ENCODE results near the gene TOP1. TPM values are rescaled to one million over a fixed set of nuclear protein-coding genes. Genes with fewer than 3 reads are reported as not detected.
A peak's percentile ranks its signal among the peaks of the same experiment; 100 is the strongest.

TOP1 gene
- polyA plus RNA-seq, 1 of the 3 experiments (the other 2 are of a cell fraction): 11.9 TPM

DNA sequence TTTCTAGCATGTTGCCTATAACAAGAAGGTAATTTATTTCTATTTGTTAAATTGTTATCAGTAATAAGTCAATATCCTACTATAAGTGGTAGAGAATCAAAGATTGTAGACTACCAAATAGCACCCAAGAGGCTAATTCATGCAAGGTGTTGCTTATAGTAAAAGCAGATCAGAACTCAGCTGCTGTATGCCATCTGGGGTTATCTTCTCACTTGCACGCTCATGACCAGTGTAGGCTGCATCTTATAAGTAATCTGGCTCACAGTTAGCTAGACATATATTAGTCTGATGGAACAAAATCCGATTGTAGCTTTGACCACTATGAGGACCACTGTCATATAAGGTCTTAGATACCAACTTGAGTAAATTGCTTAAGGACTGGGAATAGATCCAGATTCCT, 17.0 kb downstream of the TOP1 start (continued):
- TF ChIP-seq, protein P1, sequence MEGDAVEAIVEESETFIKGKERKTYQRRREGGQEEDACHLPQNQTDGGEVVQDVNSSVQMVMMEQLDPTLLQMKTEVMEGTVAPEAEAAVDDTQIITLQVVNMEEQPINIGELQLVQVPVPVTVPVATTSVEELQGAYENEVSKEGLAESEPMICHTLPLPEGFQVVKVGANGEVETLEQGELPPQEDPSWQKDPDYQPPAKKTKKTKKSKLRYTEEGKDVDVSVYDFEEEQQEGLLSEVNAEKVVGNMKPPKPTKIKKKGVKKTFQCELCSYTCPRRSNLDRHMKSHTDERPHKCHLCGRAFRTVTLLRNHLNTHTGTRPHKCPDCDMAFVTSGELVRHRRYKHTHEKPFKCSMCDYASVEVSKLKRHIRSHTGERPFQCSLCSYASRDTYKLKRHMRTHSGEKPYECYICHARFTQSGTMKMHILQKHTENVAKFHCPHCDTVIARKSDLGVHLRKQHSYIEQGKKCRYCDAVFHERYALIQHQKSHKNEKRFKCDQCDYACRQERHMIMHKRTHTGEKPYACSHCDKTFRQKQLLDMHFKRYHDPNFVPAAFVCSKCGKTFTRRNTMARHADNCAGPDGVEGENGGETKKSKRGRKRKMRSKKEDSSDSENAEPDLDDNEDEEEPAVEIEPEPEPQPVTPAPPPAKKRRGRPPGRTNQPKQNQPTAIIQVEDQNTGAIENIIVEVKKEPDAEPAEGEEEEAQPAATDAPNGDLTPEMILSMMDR (IDR thresholded peaks at IDR 0.05): no peak

DNA sequence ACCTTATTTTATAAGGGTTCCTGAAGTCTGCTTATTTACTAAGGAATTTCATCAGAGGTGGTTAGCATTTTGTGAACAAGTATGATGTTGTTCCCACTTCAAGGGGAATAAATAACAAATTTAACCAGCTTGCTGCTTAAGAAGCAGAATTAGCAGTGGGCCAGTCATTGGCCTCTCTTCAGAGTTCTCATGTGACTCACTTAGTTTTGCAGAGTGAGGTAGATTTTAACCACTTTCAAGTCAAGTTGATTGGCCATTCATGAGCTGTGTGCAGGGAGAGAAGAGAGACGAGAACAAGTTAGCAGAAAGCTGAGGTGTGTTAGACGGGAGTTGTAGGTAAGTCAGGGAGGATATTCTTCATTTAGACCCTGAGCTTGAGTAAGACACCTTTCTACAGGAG, 18.1 kb downstream of the TOP1 start:
- DNase-seq: no peak
- peaks cover 0 to 2% of the 10 kb centered on the region in 2 experiments for H3K36me3 ChIP-seq (replicated peaks in 1 of 2; ENCODE audit: control insufficient read depth in 1 of 2, insufficient read depth in 2 of 2, low read length in 1 of 2)
- H3K27ac ChIP-seq (ENCODE audit: low read depth in 2 of 2, low read length in 1 of 2): peak overlapping the region in 1 of 2 experiments; percentile 38; a peak in 1 of 4 replicates
- POLR2A ChIA-PET: interaction anchor here (1.1 kb wide), 1 partner anchor 16 kb away, joined by 4 read pairs; no protein-coding TSS in a partner anchor
- peaks cover 19 to 52% of the 10 kb centered on the region in 2 experiments; a peak in 3 of 4 replicates for H3K4me1 ChIP-seq (ENCODE audit: control insufficient read depth in 1 of 2, insufficient read depth in 2 of 2, low read depth in 1 of 2, low read length in 1 of 2)
- no peak overlapping the region for H3K4me2 ChIP-seq
- H3K79me2 ChIP-seq (ENCODE audit: insufficient read depth): peaks cover 99% of the 10 kb centered on the region
- no peaks in the 10 kb centered on the region for H3K27me3 ChIP-seq (ENCODE audit: insufficient read depth)
- peaks cover 97% of the 10 kb centered on the region for H4K20me1 ChIP-seq (ENCODE audit: insufficient read depth)
- H3F3A ChIP-seq (replicated peaks; ENCODE audit: insufficient read depth): peaks cover 11% of the 10 kb centered on the region
- H3K9me2 ChIP-seq: no peaks in the 10 kb centered on the region
- CTCF ChIA-PET: interaction anchor here (1.0 to 1.8 kb wide), 3 partner anchors 9 to 84 kb away, joined by 3 to 7 read pairs (median 4); no protein-coding TSS in a partner anchor
- no peak overlapping the region for H2AFZ ChIP-seq (ENCODE audit: low read depth)
- H3K9me3 ChIP-seq: no peaks in the 10 kb centered on the region
- H3K9ac ChIP-seq: no peak overlapping the region
- no peak overlapping the region for H3K4me3 ChIP-seq (ENCODE audit: low read depth in 2 of 2, low read length in 1 of 2)
- 89% methylated on average over 2 of the region's 2 CpGs for WGBS (ENCODE audit: low lambda C conversion rate)
- TF ChIP-seq, protein P1 (IDR thresholded peaks at IDR 0.05): no peak
- no peak for TF ChIP-seq YY1 (IDR thresholded peaks at IDR 0.05; ENCODE audit: low read depth)
- TF ChIP-seq GABPA (IDR thresholded peaks at IDR 0.05; ENCODE audit: low read depth): no peak
- TF ChIP-seq TCF12 (IDR thresholded peaks at IDR 0.05): no peak
- TF ChIP-seq TEAD4 (IDR thresholded peaks at IDR 0.05; ENCODE audit: borderline replicate concordance, insufficient read depth): no peak
- no peak for TF ChIP-seq IRF3 (IDR thresholded peaks at IDR 0.05; ENCODE audit: low read depth, low read length)

DNA sequence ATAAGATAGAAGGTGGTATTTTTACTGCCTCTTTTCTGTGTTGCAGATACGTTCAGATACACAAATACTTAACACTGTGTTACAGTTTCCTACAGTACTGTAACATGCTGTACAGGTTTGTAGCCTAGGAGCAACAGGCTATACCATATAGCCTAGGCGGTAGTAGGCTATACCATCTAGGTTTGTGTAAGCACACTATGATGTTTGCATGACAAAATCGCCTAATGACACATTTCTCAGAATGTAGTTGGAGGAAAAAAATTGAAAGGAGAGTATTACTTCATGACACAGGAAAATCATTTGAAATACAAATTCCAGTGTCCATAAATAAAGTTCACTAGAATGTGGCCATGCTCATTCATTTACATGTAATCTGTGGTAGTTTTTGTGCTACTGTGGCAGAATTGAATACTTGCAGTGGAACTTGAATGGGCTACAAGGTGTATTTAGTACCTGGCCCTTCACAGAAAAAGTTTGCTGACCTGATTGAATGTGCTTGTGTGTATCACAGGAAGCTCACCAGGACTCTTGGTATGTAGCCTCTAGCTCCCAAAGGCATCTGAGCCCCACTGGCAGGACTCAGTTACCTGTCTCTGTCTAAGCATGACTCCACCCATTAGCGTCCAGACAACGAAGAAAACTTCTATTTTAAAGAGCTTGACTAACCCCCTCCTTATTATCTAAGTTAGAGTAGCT, 18.8 kb downstream of the TOP1 start:
- Histone ChIP-seq H3K4me2 (peak overlapping the region; percentile 45), H3K27ac (ENCODE audit: low read depth in 2 of 2, low read length in 1 of 2) (peak overlapping the region in 1 of 2 experiments; percentile 25; a peak in 1 of 4 replicates), H3K9ac (no peak overlapping the region), H3K4me1 (ENCODE audit: control insufficient read depth in 1 of 2, insufficient read depth in 2 of 2, low read depth in 1 of 2, low read length in 1 of 2) (peaks cover 19 to 57% of the 10 kb centered on the region in 2 experiments; a peak in 3 of 4 replicates), H3K4me3 (ENCODE audit: low read depth in 2 of 2, low read length in 1 of 2) (peak overlapping the region in 1 of 2 experiments; percentile 26; a peak in 2 of 4 replicates), H4K20me1 (ENCODE audit: insufficient read depth) (peaks cover 97% of the 10 kb centered on the region), H3K79me2 (ENCODE audit: insufficient read depth) (peaks cover 99% of the 10 kb centered on the region), H3K9me2 (no peaks in the 10 kb centered on the region), H3F3A (replicated peaks; ENCODE audit: insufficient read depth) (peaks cover 11% of the 10 kb centered on the region), H3K27me3 (ENCODE audit: insufficient read depth) (no peaks in the 10 kb centered on the region), H3K9me3 (no peaks in the 10 kb centered on the region), H3K36me3 (replicated peaks in 1 of 2; ENCODE audit: control insufficient read depth in 1 of 2, insufficient read depth in 2 of 2, low read length in 1 of 2) (peaks cover 0 to 2% of the 10 kb centered on the region in 2 experiments), H2AFZ (ENCODE audit: low read depth) (no peak overlapping the region)
- ChIA-PET POLR2A (no interaction called here), CTCF (interaction anchor here (0.9 to 2.2 kb wide), 4 partner anchors 10 to 56 kb away, joined by 3 to 7 read pairs (median 6); no protein-coding TSS in a partner anchor)
- WGBS (ENCODE audit: low lambda C conversion rate): 83% methylated on average over 5 of the region's 5 CpGs
- DNase-seq: no peak
- TF ChIP-seq, protein P2, sequence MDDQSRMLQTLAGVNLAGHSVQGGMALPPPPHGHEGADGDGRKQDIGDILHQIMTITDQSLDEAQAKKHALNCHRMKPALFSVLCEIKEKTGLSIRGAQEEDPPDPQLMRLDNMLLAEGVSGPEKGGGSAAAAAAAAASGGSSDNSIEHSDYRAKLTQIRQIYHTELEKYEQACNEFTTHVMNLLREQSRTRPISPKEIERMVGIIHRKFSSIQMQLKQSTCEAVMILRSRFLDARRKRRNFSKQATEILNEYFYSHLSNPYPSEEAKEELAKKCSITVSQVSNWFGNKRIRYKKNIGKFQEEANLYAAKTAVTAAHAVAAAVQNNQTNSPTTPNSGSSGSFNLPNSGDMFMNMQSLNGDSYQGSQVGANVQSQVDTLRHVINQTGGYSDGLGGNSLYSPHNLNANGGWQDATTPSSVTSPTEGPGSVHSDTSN (IDR thresholded peaks at IDR 0.05): no peak
- TF ChIP-seq, protein P1 (IDR thresholded peaks at IDR 0.05): no peak
- TF ChIP-seq TEAD4 (IDR thresholded peaks at IDR 0.05; ENCODE audit: borderline replicate concordance, insufficient read depth) (no peak), NFIC (IDR thresholded peaks at IDR 0.05; ENCODE audit: borderline replicate concordance) (no peak), MXI1 (IDR thresholded peaks at IDR 0.05; ENCODE audit: low read depth, low read length) (no peak), YY1 (IDR thresholded peaks at IDR 0.05; ENCODE audit: low read depth) (no peak), GATA2 (CRISPR knock-in tag; IDR thresholded peaks at IDR 0.05) (no peak), FOXJ3 (CRISPR knock-in tag; IDR thresholded peaks at IDR 0.05) (no peak), ELF1 (IDR thresholded peaks at IDR 0.05) (no peak), JUND (IDR thresholded peaks at IDR 0.05) (no peak), SMC3 (IDR thresholded peaks at IDR 0.05; ENCODE audit: low read depth, low read length) (no peak), FOSL2 (IDR thresholded peaks at IDR 0.05; ENCODE audit: borderline replicate concordance, low read depth) (no peak)
